IMR-90 (cell line): Measurements from ENCODE around the gene ANO4. TPM values are rescaled to one million over a fixed set of nuclear protein-coding genes. Genes with fewer than 3 reads are reported as not detected.

Experiments
- ATAC-seq: fragments of 200-7000 bp; cut with Tn5 transposase; 2 replicates; pipeline ENCODE4 v1.9.1; 2020; ENCODE audit warnings: low read depth, mild to moderate bottlenecking, moderate library complexity
- BruUV-seq: library from RNA; stranded (reverse); fragments of 400-500 nt; replicated peaks from 2 replicates; lab custom pipeline; 2021; lab: Mats Ljungman, UMichigan
- CTCF ChIA-PET: fragments of 300-600 bp; formaldehyde crosslinking; extraction: SDS; loops from one replicate; lab custom pipeline; 2021; ENCODE audit warnings: antibody characterized with exemption; lab: Yijun Ruan, JAX
- POLR2A ChIA-PET: fragments of 300-600 bp; sonication (Branson Sonifier 250); formaldehyde crosslinking; loops from one replicate; lab custom pipeline; 2022; ENCODE audit warnings: antibody characterized with exemption; ENCODE audit not compliant: unreplicated experiment; lab: Charles Lee
- DNase-seq: peaks from one replicate; pipeline ENCODE4 v3.0.0; 2013
- H2AFZ ChIP-seq: replicated peaks from 2 replicates; pipeline ENCODE3; 2013; ENCODE audit warnings: low read length, mild to moderate bottlenecking; ENCODE audit not compliant: poor library complexity
- H2AK5ac ChIP-seq: 2 replicates; pipeline ENCODE4 v1.6.1; 2013; ENCODE audit warnings: low read depth, low read length, inconsistent platforms
- H2AK9ac ChIP-seq: replicated peaks from 2 replicates; pipeline ENCODE3; 2013; ENCODE audit warnings: mild to moderate bottlenecking, low read depth, low read length, moderate library complexity; ENCODE audit not compliant: poor library complexity
- H2BK120ac ChIP-seq: 2 replicates; pipeline ENCODE4 v1.6.1; 2013; ENCODE audit warnings: low read depth, low read length, inconsistent platforms
- H2BK15ac ChIP-seq: 3 replicates; pipeline ENCODE4 v1.6.1; 2013; ENCODE audit warnings: low read depth, low read length, inconsistent platforms
- H2BK20ac ChIP-seq: 2 replicates; pipeline ENCODE4 v1.6.1; 2013; ENCODE audit warnings: low read depth, mild to moderate bottlenecking, inconsistent platforms, low read length, moderate library complexity
- H2BK5ac ChIP-seq: 2 replicates; pipeline ENCODE4 v1.6.1; 2013; ENCODE audit warnings: mild to moderate bottlenecking, low read depth, low read length, inconsistent platforms; ENCODE audit not compliant: poor library complexity, severe bottlenecking
- H3K14ac ChIP-seq: replicated peaks from 2 replicates; pipeline ENCODE4 v1.6.1; 2013; ENCODE audit warnings: low read depth, low read length, inconsistent platforms
- H3K18ac ChIP-seq: 2 replicates; pipeline ENCODE4 v1.6.1; 2013; ENCODE audit warnings: low read depth, low read length, control low read depth
- H3K23ac ChIP-seq: 2 replicates; pipeline ENCODE4 v1.6.1; 2013; ENCODE audit warnings: low read depth, low read length, inconsistent platforms
- H3K27ac ChIP-seq: 2 replicates; pipeline ENCODE4 v1.5.1; 2013; ENCODE audit warnings: mild to moderate bottlenecking, control low read depth, low read length; ENCODE audit not compliant: insufficient read depth
- H3K27me3 ChIP-seq: 2 replicates; pipeline ENCODE4 v1.6.1; 2013; ENCODE audit warnings: low read length; ENCODE audit not compliant: control insufficient read depth, insufficient read depth
- H3K36me3 ChIP-seq: 2 replicates; pipeline ENCODE4 v1.6.1; 2013; ENCODE audit warnings: low read length, mixed read lengths; ENCODE audit not compliant: control insufficient read depth, insufficient read depth
- H3K4ac ChIP-seq: 2 replicates; pipeline ENCODE4 v1.6.1; 2013; ENCODE audit warnings: low read depth, low read length, inconsistent platforms
- H3K4me1 ChIP-seq: 2 replicates; pipeline ENCODE4 v1.6.1; 2013; ENCODE audit warnings: low read length, mixed read lengths; ENCODE audit not compliant: control insufficient read depth, insufficient read depth
- H3K4me2 ChIP-seq: 2 replicates; pipeline ENCODE4 v1.6.1; 2013; ENCODE audit warnings: low read depth, mild to moderate bottlenecking, control low read depth, low read length, moderate library complexity
- H3K4me3 ChIP-seq: 2 replicates; pipeline ENCODE4 v1.5.1; 2013; ENCODE audit warnings: low read depth, mild to moderate bottlenecking, control low read depth, low read length, moderate library complexity; ENCODE audit not compliant: insufficient read depth
- H3K56ac ChIP-seq: 2 replicates; pipeline ENCODE4 v1.6.1; 2013; ENCODE audit warnings: low read length, inconsistent platforms; ENCODE audit not compliant: insufficient read depth; ENCODE audit errors: extremely low read depth
- H3K79me1 ChIP-seq, 2 experiments: 2 replicates each; pipeline ENCODE4 v1.6.1; 2013; ENCODE audit warnings: low read length in 2 of 2, inconsistent platforms in 1 of 2, low read depth in 1 of 2
- H3K9ac ChIP-seq: 2 replicates; pipeline ENCODE4 v1.6.1; 2013; ENCODE audit warnings: low read depth, low read length, control low read depth
- H3K9me1 ChIP-seq: 2 replicates; pipeline ENCODE4 v1.6.1; 2013; ENCODE audit warnings: low read length, inconsistent platforms; ENCODE audit not compliant: insufficient read depth
- H3K9me3 ChIP-seq: 2 replicates; pipeline ENCODE4 v1.6.1; 2013; ENCODE audit warnings: low read length; ENCODE audit not compliant: control insufficient read depth, insufficient read depth
- H4K20me1 ChIP-seq: 2 replicates; pipeline ENCODE4 v1.6.1; 2013; ENCODE audit warnings: low read length, inconsistent platforms; ENCODE audit not compliant: insufficient read depth
- H4K5ac ChIP-seq: 2 replicates; pipeline ENCODE4 v1.6.1; 2013; ENCODE audit warnings: mild to moderate bottlenecking, low read depth, low read length, control low read depth
- H4K8ac ChIP-seq, 2 experiments: 2 replicates each; pipeline ENCODE4 v1.6.1; 2013; ENCODE audit warnings: low read depth in 2 of 2, low read length in 2 of 2, control low read depth in 1 of 2, inconsistent platforms in 1 of 2
- H4K91ac ChIP-seq: 2 replicates; pipeline ENCODE4 v1.6.1; 2013; ENCODE audit warnings: low read depth, low read length, inconsistent platforms; ENCODE audit not compliant: insufficient read depth
- ELK1 ChIP-seq: fragments of 150-350 bp; IDR thresholded peaks from 2 replicates; pipeline ENCODE4 v1.6.1; 2016; ENCODE audit warnings: low read depth, mild to moderate bottlenecking, low read length, moderate library complexity, borderline replicate concordance
- POLR2A ChIP-seq: IDR thresholded peaks from 2 replicates; pipeline ENCODE4 v1.6.1; 2012; ENCODE audit warnings: mild to moderate bottlenecking, low read depth, low read length
- WGBS, 2 experiments: methylation state at CpG; one replicate each; pipeline versions ENCODE4 v1.1.5 to v1.1.7; 2013; ENCODE audit warnings: missing lambda C conversion rate in 2 of 2; ENCODE audit not compliant: insufficient read length in 1 of 2; ENCODE audit errors: extremely low coverage in 2 of 2; 5-methylcytosine and 5-hydroxymethylcytosine counted together
- dilution Hi-C: fragments of 300-500 bp; cut with HindIII; formaldehyde crosslinking; loops from one replicate; pipeline ENCODE4 v1.14.3; 2018; ENCODE audit warnings: low sequenced_read_pairs; ENCODE audit not compliant: unreplicated experiment
- in situ Hi-C: fragments of 300-500 bp; cut with MboI; formaldehyde crosslinking; loops from 3 replicates; pipeline ENCODE4 v1.14.3; 2019; ENCODE audit warnings: low sequenced_read_pairs, inconsistent platforms, mixed read lengths
- intact Hi-C: fragments of 100-400 bp; cut with micrococcal nuclease; formaldehyde crosslinking; loops from 2 replicates; pipeline ENCODE4 v1.10.0; 2022
- polyA plus RNA-seq, 3 experiments: library from polyadenylated mRNA; depleted of rRNA; stranded (reverse); fragments of >200 nt; gene quantifications; 2 replicates each; pipeline ENCODE4 v1.2.3, GENCODE V29; 2012; ENCODE audit warnings: low replicate concordance in 1 of 3
- total RNA-seq: library from RNA; depleted of rRNA; stranded (reverse); fragments of >200 nt; gene quantifications from 2 replicates; pipeline ENCODE4 v1.2.3, GENCODE V29; 2012

ANO4 gene
- total and polyA plus RNA-seq, 2 of the 4 experiments (the other 2 are of a cell fraction), result 4.7 to 10.2 TPM

DNA sequence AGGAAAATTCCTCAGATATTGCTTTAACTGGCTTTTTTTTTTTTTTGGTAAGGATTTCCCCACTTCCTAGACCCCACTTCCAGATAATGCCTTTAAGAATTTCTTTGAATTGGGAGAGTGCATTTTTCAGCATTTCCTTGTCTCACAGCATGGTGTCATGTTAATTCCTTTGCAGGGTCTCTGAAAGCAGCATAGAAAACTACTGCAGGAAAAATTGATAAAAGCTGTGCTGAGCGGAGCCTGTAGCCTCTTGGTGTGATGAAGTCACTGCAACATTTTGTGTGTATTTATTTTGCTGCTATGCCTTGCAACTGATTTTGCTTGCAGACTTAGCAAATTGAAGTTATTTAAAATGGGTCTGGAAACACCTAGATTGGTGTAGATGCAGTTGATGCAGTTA is 2.7 kb downstream of the ANO4 start:
- H3K4ac ChIP-seq, result peak overlapping the region; percentile 31; the same call in 1 of the 2 replicates
- peak overlapping the region; percentile 100 for H2BK5ac ChIP-seq
- peak overlapping the region; percentile 38; the same call in 1 of the 2 replicates for H3K9ac ChIP-seq
- no peak overlapping the region for H2AFZ ChIP-seq
- dilution Hi-C loops, result no loop called here
- H4K5ac ChIP-seq, result peak overlapping the region; percentile 61
- H2BK20ac ChIP-seq, result peak overlapping the region; percentile 47; the same call in 1 of the 2 replicates
- DNase-seq (no peak), ATAC-seq (no peak)
- H3K4me3 ChIP-seq, result peak overlapping the region; percentile 25; the same call in 1 of the 2 replicates
- peak overlapping the region; percentile 61; the same call in 1 of the 2 replicates for H3K27ac ChIP-seq
- ChIA-PET CTCF (no interaction called here), POLR2A (interaction anchor here (0.5 to 0.7 kb wide), 3 partner anchors 17 to 96 kb away, joined by 5 to 12 read pairs (median 5); no protein-coding TSS in a partner anchor)
- WGBS, 2 experiments, result 67% methylated on average over 1 of the region's 1 CpG; no CpG with 5 or more reads in 1 of the 2 experiments
- peaks cover 2% of the 10 kb centered on the region; the same call in 1 of the 2 replicates for H3K36me3 ChIP-seq
- no peak overlapping the region for H2BK15ac ChIP-seq
- no peaks in the 10 kb centered on the region for H3K27me3 ChIP-seq
- H2AK5ac ChIP-seq, result no peak overlapping the region
- H2BK120ac ChIP-seq, result peak overlapping the region; percentile 63
- BruUV-seq, result no TSS peak
- peaks cover 21% of the 10 kb centered on the region for H3K4me1 ChIP-seq
- peak overlapping the region; percentile 15; the same call in 1 of the 2 replicates for H3K23ac ChIP-seq
- H3K14ac ChIP-seq, result no peak overlapping the region
- peak overlapping the region; percentile 79 for H3K4me2 ChIP-seq
- 0 out of 4 replicates have a peak overlapping the region, but pooled peaks of 1 of the 2 experiments have one; percentile 23 for H4K8ac ChIP-seq
- no peaks in the 10 kb centered on the region for H3K9me3 ChIP-seq
- peaks cover 5% of the 10 kb centered on the region; the same call in 1 of the 2 replicates for H3K9me1 ChIP-seq
- in situ Hi-C loops, result no loop called here
- peaks cover 0 to 8% of the 10 kb centered on the region in 2 experiments; a peak in 2 of 4 replicates for H3K79me1 ChIP-seq
- no peak overlapping the region for H2AK9ac ChIP-seq
- H3K18ac ChIP-seq, result peak overlapping the region; percentile 73
- no peaks in the 10 kb centered on the region for H4K20me1 ChIP-seq
- intact Hi-C loops, result loop anchor here (5.0 kb wide), 1 partner anchor 115 kb away; no protein-coding TSS in a partner anchor
- no peak for TF ChIP-seq POLR2A
- no peak for TF ChIP-seq ELK1
- peak overlapping the region; percentile 50 for H3K56ac ChIP-seq
- H4K91ac ChIP-seq, result peak overlapping the region; percentile 41; the same call in 1 of the 2 replicates
